Limb (tissue), 2 donors: ENCODE results near the gene JAGN1.
A peak's percentile ranks its signal among the peaks of the same experiment; 100 is the strongest.
"Not testable (repeated sequence)": the region's sequence is repeated elsewhere in the genome, so short reads cannot be mapped to it uniquely, and the experiment has no call there.

Experiments used
- DNase-seq, 2 donors: peaks; one replicate each; pipeline ENCODE4 v3.0.0-alpha.2; 2016; ENCODE audit errors: extremely low spot score in 2 of 2

The JAGN1 gene

GRCh38 chr3:9890249-9891071, at the start of gene JAGN1:
Gene JAGN1, plus strand, starts transcription at chr3:9890610. Its CDS starts 113 bp downstream, at chr3:9890723.
- peak; percentile 84 to 96 for DNase-seq

- DNase-seq = no peak
Observed at GRCh38 chr3:9841015-9841414, 49.4 kb upstream of the JAGN1 start.

GRCh38 chr3:9843715-9844438, 46.5 kb upstream of the JAGN1 start, which contains the start of gene RPUSD3:
Gene RPUSD3, minus strand, starts transcription at chr3:9844008. Its CDS starts 18 bp downstream, at chr3:9843990.
- DNase-seq = peak; percentile 93 to 99

- no peak for DNase-seq
Observed at GRCh38 chr3:9846231-9846630, 44.2 kb upstream of the JAGN1 start.

GRCh38 chr3:9846931-9847488, 43.4 kb upstream of the JAGN1 start:
- no peak for DNase-seq

- DNase-seq = not testable (repeated sequence)
Observed at GRCh38 chr3:9847870-9848269, 42.5 kb upstream of the JAGN1 start.

- peak in 1 of 2 donors; percentile 15 for DNase-seq
Observed at GRCh38 chr3:9848860-9849259, 41.5 kb upstream of the JAGN1 start.

- not testable (repeated sequence) for DNase-seq
Observed at GRCh38 chr3:9851383-9851782, 39.0 kb upstream of the JAGN1 start.

GRCh38 chr3:9851926-9852325, 38.5 kb upstream of the JAGN1 start:
- DNase-seq = not testable (repeated sequence)

- no peak for DNase-seq
Observed at GRCh38 chr3:9852528-9852927, 37.9 kb upstream of the JAGN1 start.

- not testable (repeated sequence) for DNase-seq
Observed at GRCh38 chr3:9854291-9854940, 36.0 kb upstream of the JAGN1 start.

- DNase-seq = no peak
Observed at GRCh38 chr3:9855594-9855993, 34.8 kb upstream of the JAGN1 start.

- DNase-seq = no peak
Observed at GRCh38 chr3:9859530-9860025, 30.8 kb upstream of the JAGN1 start.

GRCh38 chr3:9861201-9861600, 29.2 kb upstream of the JAGN1 start:
- no peak for DNase-seq

GRCh38 chr3:9861626-9862130, 28.7 kb upstream of the JAGN1 start:
- DNase-seq = no peak

GRCh38 chr3:9862391-9863057, 27.9 kb upstream of the JAGN1 start:
- DNase-seq = peak; percentile 10 to 66

GRCh38 chr3:9863058-9863772, 27.2 kb upstream of the JAGN1 start:
- no peak for DNase-seq

- peak; percentile 67 to 87 for DNase-seq
Observed at GRCh38 chr3:9864200-9864927, 26.0 kb upstream of the JAGN1 start.

GRCh38 chr3:9865125-9865637, 25.2 kb upstream of the JAGN1 start:
- DNase-seq = not testable (repeated sequence)
